Thyroid gland (tissue), 4 donors: Measurements from ENCODE around the gene TNNC1. TPM values are rescaled to one million over a fixed set of nuclear protein-coding genes. Genes with fewer than 3 reads are reported as not detected.

Experiments
- DNase-seq, 2 donors: peaks; one replicate each; pipeline ENCODE4 v3.0.0-alpha.2; 2019
- H3K27ac ChIP-seq, 3 donors: fragments of 200-600 bp; sonication (generic); 1 replicate in 2 of 3; 2 replicates in 1 of 3; pipeline ENCODE4 v1.5.1; 2016 to 2019; ENCODE audit warnings: mild to moderate bottlenecking in 1 of 3, moderate library complexity in 1 of 3
- H3K27me3 ChIP-seq: fragments of 200-600 bp; sonication (generic); one replicate; pipeline ENCODE4 v1.5.1; 2019
- H3K36me3 ChIP-seq, 2 donors: fragments of 200-600 bp; sonication (generic); one replicate each; pipeline ENCODE4 v1.5.1; 2016 to 2019
- H3K4me1 ChIP-seq, 2 donors: fragments of 200-600 bp; sonication (generic); one replicate each; pipeline ENCODE4 v1.5.1; 2017 to 2019
- H3K4me3 ChIP-seq, 3 donors: fragments of 200-600 bp; sonication (generic); replicated peaks in 1 of 3; 1 replicate in 2 of 3; 2 replicates in 1 of 3; pipeline ENCODE4 v1.5.1; 2016; ENCODE audit warnings: mild to moderate bottlenecking in 1 of 3
- H3K9me3 ChIP-seq: fragments of 200-600 bp; sonication (generic); one replicate; pipeline ENCODE4 v1.5.1; 2017
- CTCF ChIP-seq, 6 experiments: fragments of 200-600 bp in 3 of 6; fragments of 450-650 bp in 3 of 6; sonication (generic) in 3 of 6; IDR thresholded peaks; one replicate each; pipeline ENCODE4 v1.5.1; 2016 to 2019; ENCODE audit warnings: antibody characterized with exemption in 6 of 6, mild to moderate bottlenecking in 2 of 6, inconsistent platforms in 1 of 6, moderate library complexity in 1 of 6
- POLR2A ChIP-seq, 2 donors: fragments of 450-650 bp; IDR thresholded peaks; one replicate each; pipeline ENCODE4 v1.6.1; 2017; ENCODE audit warnings: antibody characterized with exemption in 2 of 2, mild to moderate bottlenecking in 2 of 2, moderate library complexity in 1 of 2
- WGBS, 2 donors: methylation state at CpG; one replicate each; pipeline ENCODE4 v1.1.5; 2017; 5-methylcytosine and 5-hydroxymethylcytosine counted together
- intact Hi-C: fragments of 100-400 bp; cut with DNase I; formaldehyde crosslinking; loops from one replicate; pipeline ENCODE4 v1.15.1; 2023
- total RNA-seq, 4 donors: library from RNA; depleted of rRNA; stranded (reverse); fragments of >200 nt; gene quantifications; one replicate each; pipeline ENCODE4 v1.2.3, GENCODE V29; 2016

TNNC1 gene
- total RNA-seq, 4 donors from 2014 or later, result 4.0 to 43.5 (median 13.9) TPM

- no peaks in the 10 kb centered on the region for H3K9me3 ChIP-seq
- H3K36me3 ChIP-seq, result peaks cover 37 to 39% of the 10 kb centered on the region in 2 donors
- H3K27ac ChIP-seq, result no peak overlapping the region
- H3K4me1 ChIP-seq, result peaks cover 6 to 40% of the 10 kb centered on the region in 2 donors
- no peak for DNase-seq
- WGBS, 2 donors, result 92 to 96% methylated on average over 3 to 7 of the region's 7 CpGs
- TF ChIP-seq POLR2A (IDR thresholded peaks at IDR 0.05) (no peak), CTCF (IDR thresholded peaks at IDR 0.05) (no peak)
- no peak overlapping the region for H3K4me3 ChIP-seq
- H3K27me3 ChIP-seq, result no peaks in the 10 kb centered on the region
- intact Hi-C loops, result no loop called here
Measured at GRCh38 chr3:52493232-52494017, 39.6 kb upstream of the TNNC1 start.

GRCh38 chr3:52492059-52492458 lies 38.2 kb upstream of the TNNC1 start:
- intact Hi-C loops, result no loop called here
- Histone ChIP-seq H3K9me3 (no peaks in the 10 kb centered on the region), H3K4me1 (peaks cover 6 to 40% of the 10 kb centered on the region in 2 donors), H3K27ac (no peak overlapping the region), H3K27me3 (no peaks in the 10 kb centered on the region), H3K4me3 (no peak overlapping the region), H3K36me3 (peaks cover 47 to 52% of the 10 kb centered on the region in 2 donors)
- no peak for DNase-seq
- no peak for TF ChIP-seq POLR2A (IDR thresholded peaks at IDR 0.05)
- TF ChIP-seq CTCF (IDR thresholded peaks at IDR 0.05), result no peak
- WGBS, 2 donors, result 97 to 100% methylated on average over 1 to 10 of the region's 21 CpGs

- Histone ChIP-seq H3K27me3 (no peaks in the 10 kb centered on the region), H3K36me3 (peaks cover 47 to 60% of the 10 kb centered on the region in 2 donors), H3K27ac (peak overlapping the region; percentile 15 to 56 (median 50)), H3K4me1 (peaks cover 6 to 40% of the 10 kb centered on the region in 2 donors), H3K4me3 (no peak overlapping the region), H3K9me3 (no peaks in the 10 kb centered on the region)
- DNase-seq, result no peak
- TF ChIP-seq CTCF (IDR thresholded peaks at IDR 0.05) (no peak), POLR2A (IDR thresholded peaks at IDR 0.05) (no peak)
- WGBS, 2 donors, result 79 to 84% methylated on average over 21 of the region's 23 CpGs
- intact Hi-C loops, result no loop called here
Measured at GRCh38 chr3:52490939-52491526, 37.2 kb upstream of the TNNC1 start.

- no peak for DNase-seq
- TF ChIP-seq POLR2A (IDR thresholded peaks at IDR 0.05) (no peak), CTCF (IDR thresholded peaks at IDR 0.05) (no peak)
- Histone ChIP-seq H3K4me1 (peaks cover 6 to 40% of the 10 kb centered on the region in 2 donors), H3K9me3 (no peaks in the 10 kb centered on the region), H3K36me3 (peaks cover 47 to 68% of the 10 kb centered on the region in 2 donors), H3K27ac (peak overlapping the region in 1 of 3 donors; percentile 50), H3K4me3 (no peak overlapping the region), H3K27me3 (no peaks in the 10 kb centered on the region)
- 82 to 92% methylated on average over 18 to 22 of the region's 22 CpGs for WGBS, 2 donors
- intact Hi-C loops, result no loop called here
Measured at GRCh38 chr3:52490035-52490938, 36.4 kb upstream of the TNNC1 start.
